Choroid plexus epithelial cell (primary cell): Measurements from ENCODE around the gene RXRB.

ENCODE experiments used
- DNase-seq: peaks from one replicate; pipeline ENCODE4 v3.0.0-alpha.2; 2010; ENCODE audit warnings: low read depth
- H3K4me3 ChIP-seq: 2 replicates; pipeline ENCODE4 v1.5.1; 2011; ENCODE audit warnings: low read depth, mild to moderate bottlenecking, control low read depth, low read length, moderate library complexity
- CTCF ChIP-seq: conservative IDR thresholded peaks from 2 replicates; pipeline ENCODE4 v1.5.1; 2011; ENCODE audit warnings: low read depth, mild to moderate bottlenecking, control low read depth, inconsistent platforms, low read length, moderate library complexity

The RXRB gene

GRCh38 chr6:33166363-33166762 is 34.1 kb downstream of the RXRB start:
- TF ChIP-seq CTCF = no peak
- H3K4me3 ChIP-seq = no peak overlapping the region
- no peak for DNase-seq

GRCh38 chr6:33165581-33166258 is 34.7 kb downstream of the RXRB start:
- no peak for DNase-seq
- no peak overlapping the region for H3K4me3 ChIP-seq
- no peak for TF ChIP-seq CTCF

GRCh38 chr6:33164665-33165373 is 35.6 kb downstream of the RXRB start:
- DNase-seq = no peak
- no peak for TF ChIP-seq CTCF
- H3K4me3 ChIP-seq = no peak overlapping the region

- DNase-seq = no peak
- no peak for TF ChIP-seq CTCF
- no peak overlapping the region for H3K4me3 ChIP-seq
Measured at GRCh38 chr6:33164176-33164575, 36.3 kb downstream of the RXRB start.

GRCh38 chr6:33163540-33163939 is 36.9 kb downstream of the RXRB start:
- DNase-seq = no peak
- TF ChIP-seq CTCF = no peak
- H3K4me3 ChIP-seq = no peak overlapping the region

- peak; percentile 56 for DNase-seq
- TF ChIP-seq CTCF = peak; percentile 90
- H3K4me3 ChIP-seq = peak overlapping the region; percentile 60
Measured at GRCh38 chr6:33161354-33162331, 38.8 kb downstream of the RXRB start.
